Stimulated activated CD8-positive, alpha-beta memory T cell treated with anti-CD3 and anti-CD28 coated beads, Interleukin-7, amount 100 ng/mL, for 48 hours (primary cell): Measurements from ENCODE around the gene CCDC32.
"Not testable (repeated sequence)": the region's sequence is repeated elsewhere in the genome, so short reads cannot be mapped to it uniquely, and the experiment has no call there.

Experiments
- DNase-seq, 2 donors: peaks; one replicate each; pipeline ENCODE4 v3.0.0-alpha.2; 2020; ENCODE audit warnings: low read depth in 1 of 2; ENCODE audit errors: extremely low read depth in 1 of 2

The CCDC32 gene, protein sequence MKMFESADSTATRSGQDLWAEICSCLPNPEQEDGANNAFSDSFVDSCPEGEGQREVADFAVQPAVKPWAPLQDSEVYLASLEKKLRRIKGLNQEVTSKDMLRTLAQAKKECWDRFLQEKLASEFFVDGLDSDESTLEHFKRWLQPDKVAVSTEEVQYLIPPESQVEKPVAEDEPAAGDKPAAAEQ

GRCh38 chr15:40564591-40565332 is at the start of gene CCDC32:
CCDC32 (minus strand) TSS chr15:40565042; CDS start chr15:40563015, 2,027 bp downstream.
- peak; percentile 87 to 96 for DNase-seq

DNA sequence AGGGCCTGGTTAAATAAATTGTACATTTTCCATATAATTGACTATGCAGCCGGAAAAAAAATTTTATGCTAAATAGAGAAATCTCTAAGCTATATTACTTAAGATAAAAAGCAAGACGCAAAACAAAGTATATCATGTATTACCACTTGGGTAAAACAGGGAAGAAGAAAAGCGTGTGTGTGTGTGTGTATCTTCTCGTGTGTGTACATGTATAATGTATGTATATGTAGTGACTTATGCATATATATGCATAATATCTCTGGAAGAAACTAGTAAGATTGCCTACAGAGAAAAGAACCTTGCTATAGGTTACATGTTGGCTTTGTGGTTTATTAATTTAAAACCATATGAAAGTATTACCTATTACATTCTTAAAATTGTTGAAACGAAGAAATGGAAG is 48.2 kb upstream of the CCDC32 start:
- no peak for DNase-seq

DNA sequence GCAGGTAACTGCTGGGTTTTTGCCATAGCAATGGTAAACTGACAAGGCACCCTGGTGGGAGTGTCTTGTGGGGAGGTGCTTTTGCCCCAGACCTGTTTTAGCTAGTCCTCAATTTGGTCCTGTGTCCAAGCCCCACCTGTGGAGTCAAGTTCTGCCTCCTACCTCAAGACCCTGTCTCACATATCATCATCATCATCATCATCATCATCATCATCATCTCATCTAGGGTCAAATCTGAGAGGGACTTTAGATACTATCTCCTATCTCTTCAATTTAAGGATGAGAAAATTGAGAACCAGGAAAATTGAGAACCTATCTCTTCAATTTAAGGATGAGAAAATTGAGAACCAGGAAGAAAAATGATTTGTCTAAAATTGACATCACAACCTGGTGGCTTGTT is 39.1 kb upstream of the CCDC32 start:
- DNase-seq = no peak

DNA sequence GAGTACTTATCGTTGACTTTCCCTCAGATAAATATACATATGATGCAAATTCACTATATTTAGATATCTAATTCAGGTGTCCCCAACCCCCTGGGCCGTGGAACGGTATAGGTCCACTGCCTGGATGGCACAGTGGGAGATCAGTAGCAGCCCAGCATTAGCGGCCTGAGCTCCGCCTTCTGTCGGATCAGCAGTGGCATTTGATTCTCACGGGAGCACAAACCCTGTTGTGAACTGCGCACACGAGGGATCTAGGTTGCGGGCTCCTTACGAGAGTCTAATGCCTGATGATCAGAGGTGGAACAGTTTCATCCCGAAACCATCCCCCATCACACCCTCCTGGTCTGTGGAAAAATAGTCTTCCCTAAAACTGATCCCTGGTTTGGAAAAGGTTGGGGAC is 36.1 kb upstream of the CCDC32 start:
- no peak for DNase-seq

DNA sequence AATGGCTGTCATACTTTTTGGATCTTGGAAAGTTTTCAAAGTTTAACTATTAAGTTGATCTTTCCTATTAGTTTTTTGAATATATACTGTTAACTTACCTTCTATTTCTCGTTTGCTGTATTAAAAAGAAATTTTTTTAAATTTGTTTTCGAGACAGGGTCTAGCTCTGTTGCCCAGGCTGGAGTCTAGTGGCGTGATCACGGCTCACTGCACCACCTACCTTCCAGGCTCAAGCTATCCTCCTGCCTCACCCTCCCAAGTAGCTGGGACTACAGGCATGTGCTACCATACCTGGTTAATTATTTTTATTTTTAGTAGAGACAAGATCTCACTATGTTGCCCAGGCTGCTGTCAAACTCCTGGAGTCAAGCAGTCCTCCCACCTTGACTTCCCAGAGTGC is 33.8 kb upstream of the CCDC32 start:
- DNase-seq = no peak

- no peak for DNase-seq
Observed at GRCh38 chr15:40598126-40598525, 33.3 kb upstream of the CCDC32 start.

GRCh38 chr15:40597024-40597423 is 32.2 kb upstream of the CCDC32 start:
- DNase-seq = no peak

- no peak for DNase-seq
Observed at GRCh38 chr15:40595773-40596172, 30.9 kb upstream of the CCDC32 start.

DNA sequence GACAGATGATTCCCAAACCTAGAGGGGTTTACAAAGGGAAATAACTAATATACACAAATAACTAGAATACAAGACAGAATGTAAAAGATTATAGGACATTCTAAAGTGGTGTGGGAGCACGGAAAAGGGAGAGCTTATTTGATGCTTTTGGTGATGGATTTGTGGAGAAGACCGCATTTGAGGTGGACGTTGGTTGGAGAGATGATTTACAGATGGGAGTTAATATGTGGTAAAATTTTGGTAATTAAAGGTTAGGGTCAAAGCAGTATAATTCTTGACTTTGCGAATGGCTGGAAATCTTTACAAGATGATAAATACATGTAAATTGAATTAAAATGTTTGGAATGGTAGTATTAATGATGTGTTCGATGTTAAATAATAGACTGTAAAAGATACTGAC is 30.4 kb upstream of the CCDC32 start:
- DNase-seq = no peak

GRCh38 chr15:40594429-40594836 is 29.6 kb upstream of the CCDC32 start:
- no peak for DNase-seq

GRCh38 chr15:40593588-40594428 is 29.0 kb upstream of the CCDC32 start, which contains the start of gene KNL1:
KNL1 (plus strand) TSS chr15:40594249; CDS start chr15:40602932, 8,683 bp downstream.
- DNase-seq = peak; percentile 74 to 79

DNA sequence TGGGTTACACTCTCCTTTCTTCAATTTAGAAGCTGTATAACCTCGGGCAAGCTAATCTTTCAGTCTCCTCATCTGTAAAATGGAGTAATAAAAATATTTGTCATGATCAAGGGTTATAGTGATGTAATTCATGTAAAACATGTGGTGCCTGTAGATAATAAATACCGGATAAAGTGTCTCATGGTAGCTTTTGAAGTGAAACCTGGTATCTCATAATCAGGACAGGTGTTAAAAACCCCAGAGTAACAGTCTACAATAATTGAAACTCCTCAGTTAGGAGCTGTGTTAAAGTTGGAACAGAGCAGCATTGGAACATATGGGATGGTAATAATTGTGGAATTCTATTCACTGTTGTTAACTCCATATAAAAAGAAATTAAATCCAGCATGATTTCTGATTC is 28.3 kb upstream of the CCDC32 start:
- no peak for DNase-seq

GRCh38 chr15:40591389-40591788 is 26.5 kb upstream of the CCDC32 start:
- DNase-seq = no peak

DNA sequence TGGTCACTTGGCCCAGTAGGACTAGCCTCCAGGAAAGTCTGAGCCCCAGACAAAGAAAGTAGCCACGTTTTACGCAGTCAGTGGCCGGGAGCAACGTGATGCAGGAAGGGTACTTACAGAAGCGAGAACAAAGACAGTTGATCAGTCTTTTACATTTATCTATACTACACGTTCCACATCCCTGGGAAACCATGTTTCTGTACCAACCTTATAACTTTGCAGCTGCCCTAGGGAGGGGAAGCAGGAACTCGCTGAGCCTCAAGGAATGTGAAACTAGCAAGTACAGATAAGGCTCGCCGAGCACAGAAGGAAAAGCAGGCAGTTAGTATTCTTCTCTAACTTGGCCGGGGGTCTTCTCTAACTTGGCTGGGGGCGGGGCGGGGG is 25.8 kb upstream of the CCDC32 start:
- DNase-seq = no peak

GRCh38 chr15:40584191-40584590 is 19.3 kb upstream of the CCDC32 start:
- DNase-seq = no peak

- no peak for DNase-seq
Observed at GRCh38 chr15:40582726-40583246, 17.9 kb upstream of the CCDC32 start.

DNA sequence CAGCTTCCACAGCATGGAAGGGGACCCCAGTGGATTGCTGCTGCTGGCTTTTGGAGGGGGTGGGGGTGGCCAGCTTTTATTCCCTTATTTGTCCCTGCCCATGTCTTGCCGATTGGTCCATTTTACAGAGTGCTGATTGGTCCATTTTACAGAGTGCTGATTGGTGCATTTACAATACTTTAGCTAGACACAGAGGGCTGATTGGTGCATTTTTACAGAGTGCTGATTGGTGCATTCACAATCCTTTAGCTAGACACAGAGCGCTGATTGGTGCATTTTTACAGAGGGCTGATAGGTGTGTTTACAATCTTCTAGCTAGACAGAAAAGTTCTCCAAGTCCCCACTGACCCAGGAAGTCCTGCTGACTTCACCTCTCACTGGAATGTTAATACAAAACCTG is 17.0 kb upstream of the CCDC32 start:
- DNase-seq = not testable (repeated sequence)

- no peak for DNase-seq
Observed at GRCh38 chr15:40578892-40579291, 14.1 kb upstream of the CCDC32 start.

DNA sequence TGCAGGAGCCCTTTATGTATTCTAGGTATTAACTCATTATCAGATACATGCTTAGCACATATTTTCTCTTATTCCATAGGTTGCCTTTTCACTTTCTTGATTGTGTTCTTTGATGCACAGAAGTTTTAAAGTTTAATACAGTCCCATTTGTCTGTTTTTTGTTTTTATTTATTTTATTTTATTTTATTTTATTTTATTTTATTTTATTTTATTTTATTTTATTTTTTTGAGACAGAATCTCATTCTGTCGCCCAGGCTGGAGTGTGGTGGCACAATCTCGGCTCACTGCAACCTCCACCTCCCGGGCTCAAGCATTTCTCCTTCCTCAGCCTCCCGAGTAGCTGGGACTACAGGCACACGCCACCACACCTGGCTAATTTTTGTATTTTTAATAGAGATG is 12.1 kb upstream of the CCDC32 start:
- not testable (repeated sequence) for DNase-seq

GRCh38 chr15:40575113-40575512 is 10.3 kb upstream of the CCDC32 start:
- no peak for DNase-seq
